PC-9 (cell line): ENCODE results near the gene HES1. TPM values are rescaled to one million over a fixed set of nuclear protein-coding genes. Genes with fewer than 3 reads are reported as not detected.

Source experiments
- BruUV-seq: library from RNA; stranded (reverse); fragments of 400-500 nt; replicated peaks from 2 replicates; lab custom pipeline; 2021; lab: Mats Ljungman, UMichigan
- CTCF ChIA-PET: fragments of 300-600 bp; sonication (Branson Sonifier 250); formaldehyde crosslinking; loops from one replicate; lab custom pipeline; 2022; ENCODE audit warnings: antibody characterized with exemption; lab: Charles Lee
- POLR2A ChIA-PET: fragments of 300-600 bp; sonication (Branson Sonifier 250); formaldehyde crosslinking; loops from one replicate; lab custom pipeline; 2022; ENCODE audit warnings: antibody characterized with exemption; ENCODE audit not compliant: unreplicated experiment; lab: Charles Lee
- DNase-seq, 2 experiments: peaks; one replicate each; pipeline versions ENCODE4 v3.0.0 to v3.0.0-alpha.2; 2015 to 2022; ENCODE audit warnings: mixed read lengths in 1 of 2
- H2AFZ ChIP-seq: fragments of 200-600 bp; sonication (generic); 2 replicates; pipeline ENCODE4 v1.8.1; 2017; ENCODE audit warnings: antibody characterized with exemption
- H3F3A ChIP-seq: fragments of 200-600 bp; sonication (generic); 2 replicates; pipeline ENCODE4 v1.8.1; 2017; ENCODE audit warnings: antibody characterized with exemption, mild to moderate bottlenecking, low read depth; ENCODE audit not compliant: insufficient read depth
- H3K27ac ChIP-seq: fragments of 200-600 bp; sonication (generic); 2 replicates; pipeline ENCODE4 v1.6.1; 2016; ENCODE audit warnings: mixed run types
- H3K27me3 ChIP-seq: fragments of 200-600 bp; sonication (generic); 2 replicates; pipeline ENCODE4 v1.6.1; 2016; ENCODE audit warnings: low read depth, mixed run types; ENCODE audit not compliant: insufficient read depth
- H3K36me3 ChIP-seq: fragments of 200-600 bp; sonication (generic); 2 replicates; pipeline ENCODE4 v1.6.1; 2016; ENCODE audit warnings: low read depth, mixed run types
- H3K4me1 ChIP-seq: fragments of 200-600 bp; sonication (generic); replicated peaks from 2 replicates; pipeline ENCODE4 v1.6.1; 2016; ENCODE audit warnings: mixed run types; ENCODE audit not compliant: insufficient read depth
- H3K4me2 ChIP-seq: fragments of 200-600 bp; sonication (generic); 2 replicates; pipeline ENCODE4 v1.6.1; 2017; ENCODE audit warnings: mixed run types
- H3K4me3 ChIP-seq: fragments of 200-600 bp; sonication (generic); 2 replicates; pipeline ENCODE4 v1.6.1; 2016; ENCODE audit warnings: mixed run types
- H3K79me2 ChIP-seq: fragments of 200-600 bp; sonication (generic); 2 replicates; pipeline ENCODE4 v1.6.1; 2017; ENCODE audit warnings: low read depth, mixed run types
- H3K9me2 ChIP-seq: fragments of 200-600 bp; sonication (generic); 2 replicates; pipeline ENCODE4 v1.8.1; 2017; ENCODE audit warnings: mild to moderate bottlenecking; ENCODE audit not compliant: insufficient read depth
- H3K9me3 ChIP-seq: fragments of 200-600 bp; sonication (generic); 2 replicates; pipeline ENCODE4 v1.8.1; 2016; ENCODE audit warnings: low read depth; ENCODE audit not compliant: insufficient read depth
- H4K20me1 ChIP-seq: fragments of 200-600 bp; sonication (generic); 2 replicates; pipeline ENCODE4 v1.8.1; 2017; ENCODE audit not compliant: insufficient read depth
- EZH2 ChIP-seq: fragments of 200-600 bp; sonication (generic); IDR thresholded peaks from 2 replicates; pipeline ENCODE4 v1.8.0; 2017; ENCODE audit warnings: antibody characterized with exemption, low read depth
- intact Hi-C: fragments of 100-400 bp; cut with micrococcal nuclease; formaldehyde crosslinking; loops from one replicate; pipeline ENCODE4 v1.10.0; 2022; ENCODE audit not compliant: unreplicated experiment
- total RNA-seq: library from RNA; stranded (reverse); gene quantifications from 2 replicates; pipeline ENCODE4 v1.2.3, GENCODE V29; 2021
- TF ChIP-seq, protein P1 (sequence below): fragments of 200-600 bp; sonication (generic); conservative IDR thresholded peaks from 2 replicates; pipeline ENCODE4 v1.6.1; 2017; ENCODE audit warnings: mixed run types, antibody characterized with exemption, mild to moderate bottlenecking, moderate library complexity

The HES1 gene
- total RNA-seq, 1 experiment from 2014 or later: 66.5 TPM

GRCh38 chr3:194177141-194177540, 41.2 kb downstream of the HES1 start:
- Histone ChIP-seq H2AFZ (no peak overlapping the region), H3K36me3 (no peaks in the 10 kb centered on the region), H3F3A (no peaks in the 10 kb centered on the region), H4K20me1 (no peaks in the 10 kb centered on the region), H3K27ac (no peak overlapping the region), H3K4me1 (0 out of 2 replicates have a peak, but pooled peaks cover 4% of the 10 kb centered on the region), H3K27me3 (no peaks in the 10 kb centered on the region), H3K9me2 (no peaks in the 10 kb centered on the region), H3K9me3 (no peaks in the 10 kb centered on the region), H3K4me2 (no peak overlapping the region), H3K4me3 (no peak overlapping the region), H3K79me2 (no peaks in the 10 kb centered on the region)
- intact Hi-C loops: no loop called here
- DNase-seq: no peak
- ChIA-PET POLR2A (no interaction called here), CTCF (no interaction called here)
- no TSS peak for BruUV-seq
- TF ChIP-seq, protein P1, sequence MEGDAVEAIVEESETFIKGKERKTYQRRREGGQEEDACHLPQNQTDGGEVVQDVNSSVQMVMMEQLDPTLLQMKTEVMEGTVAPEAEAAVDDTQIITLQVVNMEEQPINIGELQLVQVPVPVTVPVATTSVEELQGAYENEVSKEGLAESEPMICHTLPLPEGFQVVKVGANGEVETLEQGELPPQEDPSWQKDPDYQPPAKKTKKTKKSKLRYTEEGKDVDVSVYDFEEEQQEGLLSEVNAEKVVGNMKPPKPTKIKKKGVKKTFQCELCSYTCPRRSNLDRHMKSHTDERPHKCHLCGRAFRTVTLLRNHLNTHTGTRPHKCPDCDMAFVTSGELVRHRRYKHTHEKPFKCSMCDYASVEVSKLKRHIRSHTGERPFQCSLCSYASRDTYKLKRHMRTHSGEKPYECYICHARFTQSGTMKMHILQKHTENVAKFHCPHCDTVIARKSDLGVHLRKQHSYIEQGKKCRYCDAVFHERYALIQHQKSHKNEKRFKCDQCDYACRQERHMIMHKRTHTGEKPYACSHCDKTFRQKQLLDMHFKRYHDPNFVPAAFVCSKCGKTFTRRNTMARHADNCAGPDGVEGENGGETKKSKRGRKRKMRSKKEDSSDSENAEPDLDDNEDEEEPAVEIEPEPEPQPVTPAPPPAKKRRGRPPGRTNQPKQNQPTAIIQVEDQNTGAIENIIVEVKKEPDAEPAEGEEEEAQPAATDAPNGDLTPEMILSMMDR: no peak
- TF ChIP-seq EZH2: no peak

DNA sequence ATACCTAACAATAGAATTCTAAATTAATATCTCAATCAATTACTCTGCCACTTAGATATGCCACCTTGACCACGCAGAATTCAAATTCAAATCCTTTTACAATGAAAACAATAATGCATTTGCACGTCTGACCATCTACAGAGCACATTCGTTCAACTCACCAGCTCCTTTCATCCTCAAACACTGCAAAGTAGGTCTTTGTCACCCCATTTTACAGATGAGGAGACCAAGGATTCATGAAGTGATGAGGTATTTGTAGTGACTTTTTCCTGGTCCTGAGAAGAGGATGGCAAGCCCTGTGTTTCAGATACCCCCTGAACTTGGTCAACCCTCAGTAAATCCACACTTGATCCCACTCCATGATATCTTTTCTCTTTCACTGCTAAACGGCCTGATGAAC, 42.2 kb downstream of the HES1 start:
- H3K79me2 ChIP-seq: no peaks in the 10 kb centered on the region
- H3K9me3 ChIP-seq: no peaks in the 10 kb centered on the region
- H3K27me3 ChIP-seq: no peaks in the 10 kb centered on the region
- H3K4me1 ChIP-seq: 0 out of 2 replicates have a peak, but pooled peaks cover 4% of the 10 kb centered on the region
- no peaks in the 10 kb centered on the region for H3K36me3 ChIP-seq
- no peak overlapping the region for H2AFZ ChIP-seq
- ChIA-PET POLR2A (interaction anchor here (0.7 kb wide), 1 partner anchor 450 kb away, joined by 3 read pairs; no protein-coding TSS in a partner anchor), CTCF (interaction anchor here (0.6 to 0.7 kb wide), 2 partner anchors 103 to 514 kb away, joined by 3 to 5 read pairs; no protein-coding TSS in a partner anchor)
- H3F3A ChIP-seq: no peaks in the 10 kb centered on the region
- TF ChIP-seq, protein P1: no peak
- no peak for TF ChIP-seq EZH2
- H3K4me3 ChIP-seq: no peak overlapping the region
- no peak overlapping the region for H3K4me2 ChIP-seq
- BruUV-seq: no TSS peak
- no peaks in the 10 kb centered on the region for H4K20me1 ChIP-seq
- no peak for DNase-seq
- H3K9me2 ChIP-seq: no peaks in the 10 kb centered on the region
- H3K27ac ChIP-seq: no peak overlapping the region
- intact Hi-C loops: no loop called here

DNA sequence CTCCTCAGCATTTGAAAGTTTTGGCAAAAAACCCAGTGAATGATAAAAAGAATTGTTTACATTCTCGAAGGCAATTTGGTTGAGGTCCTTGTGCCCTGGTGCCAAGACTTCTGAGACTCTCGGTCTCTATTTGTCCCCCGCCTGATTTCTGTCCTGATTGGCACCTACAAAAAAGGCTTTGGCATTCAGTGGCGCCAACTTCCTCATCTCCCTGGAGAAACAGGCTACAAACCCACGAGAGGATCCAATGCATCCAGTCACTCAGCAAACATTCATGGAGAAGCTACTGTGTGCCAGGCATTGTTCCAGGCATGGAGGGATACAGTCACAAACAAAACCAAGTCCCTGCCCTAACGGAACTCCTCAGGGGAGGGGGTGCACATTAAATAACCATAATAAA, 42.7 kb downstream of the HES1 start:
- Histone ChIP-seq H3K9me2 (no peaks in the 10 kb centered on the region), H4K20me1 (no peaks in the 10 kb centered on the region), H3K27me3 (no peaks in the 10 kb centered on the region), H2AFZ (no peak overlapping the region), H3F3A (0 out of 2 replicates have a peak, but pooled peaks cover under 1% of the 10 kb centered on the region), H3K4me3 (no peak overlapping the region), H3K4me2 (no peak overlapping the region), H3K79me2 (no peaks in the 10 kb centered on the region), H3K4me1 (0 out of 2 replicates have a peak, but pooled peaks cover 4% of the 10 kb centered on the region), H3K27ac (no peak overlapping the region), H3K36me3 (no peaks in the 10 kb centered on the region), H3K9me3 (no peaks in the 10 kb centered on the region)
- intact Hi-C loops: no loop called here
- TF ChIP-seq, protein P1: no peak
- no peak for TF ChIP-seq EZH2
- BruUV-seq: no TSS peak
- ChIA-PET CTCF (interaction anchor here (0.6 to 0.7 kb wide), 2 partner anchors 103 to 515 kb away, joined by 3 to 5 read pairs; no protein-coding TSS in a partner anchor), POLR2A (no interaction called here)
- peak in 1 of 2 experiments; percentile 55 for DNase-seq
